GM12878 (cell line): ENCODE measurements around the gene FGD1. TPM values are rescaled to one million over a fixed set of nuclear protein-coding genes. Genes with fewer than 3 reads are reported as not detected.
A peak's percentile ranks its signal among the peaks of the same experiment; 100 is the strongest.

Experiments used
- ATAC-seq: fragments of 200-7000 bp; cut with Tn5 transposase; 3 replicates; pipeline ENCODE4 v1.9.1; 2020; ENCODE audit warnings: mild to moderate bottlenecking, moderate library complexity
- Bru-seq: library from RNA; stranded (reverse); fragments of 400-500 nt; gene quantifications from one replicate; lab custom pipeline; 2021; lab: Mats Ljungman, UMichigan
- BruChase-seq, 2 experiments: library from RNA; stranded (reverse); fragments of 400-500 nt; gene quantifications; one replicate each; lab custom pipeline; 2021; lab: Mats Ljungman, UMichigan
- BruUV-seq: library from RNA; stranded (reverse); fragments of 400-500 nt; replicated peaks from 2 replicates; lab custom pipeline; 2021; lab: Mats Ljungman, UMichigan
- CTCF ChIA-PET: fragments of 300-600 bp; sonication (Branson Sonifier 250); formaldehyde crosslinking; extraction: SDS; loops from one replicate; lab custom pipeline; 2021; ENCODE audit warnings: inconsistent platforms; lab: Yijun Ruan, JAX
- POLR2A ChIA-PET: fragments of 350-600 bp; formaldehyde crosslinking; extraction: SDS; loops from one replicate; lab custom pipeline; 2021; ENCODE audit warnings: inconsistent platforms; lab: Charles Lee
- RAD21 ChIA-PET: fragments of 300-600 bp; sonication (Branson Sonifier 250); formaldehyde crosslinking; loops from one replicate; lab custom pipeline; 2023; ENCODE audit warnings: antibody characterized with exemption; ENCODE audit not compliant: unreplicated experiment; lab: Charles Lee
- SMC1A ChIA-PET: fragments of 300-600 bp; sonication (Branson Sonifier 250); formaldehyde crosslinking; loops from one replicate; lab custom pipeline; 2023; ENCODE audit not compliant: unreplicated experiment, uncharacterized antibody; lab: Charles Lee
- DNase-seq: peaks from one replicate; pipeline ENCODE4 v3.0.0-alpha.2; 2011; ENCODE audit warnings: low read depth, low spot score
- FAIRE-seq: peaks from 3 replicates; lab custom pipeline; 2011; peaks lifted over from hg19 to GRCh38; lab: Jason Lieb, UNC
- H2AFZ ChIP-seq: 2 replicates; pipeline ENCODE4 v1.6.0; 2011; ENCODE audit warnings: low read depth, low read length, control low read depth; ENCODE audit not compliant: control insufficient read depth
- H3K27ac ChIP-seq: 2 replicates; pipeline ENCODE4 v1.5.1; 2011; ENCODE audit warnings: control low read depth; ENCODE audit not compliant: control insufficient read depth, insufficient read depth
- H3K27me3 ChIP-seq, 2 experiments: replicated peaks in 1 of 2; 2 replicates each; pipeline versions ENCODE4 v1.6.0 to v1.6.1; 2011; ENCODE audit warnings: low read length in 1 of 2; ENCODE audit not compliant: control insufficient read depth in 2 of 2, insufficient read depth in 2 of 2
- H3K36me3 ChIP-seq, 2 experiments: 2 replicates each; pipeline ENCODE4 v1.5.1; 2011; ENCODE audit warnings: low read length in 1 of 2; ENCODE audit not compliant: control insufficient read depth in 2 of 2, insufficient read depth in 2 of 2
- H3K4me1 ChIP-seq: 2 replicates; pipeline ENCODE4 v1.6.1; 2011; ENCODE audit warnings: mild to moderate bottlenecking, low read length, moderate library complexity, mixed read lengths; ENCODE audit not compliant: control insufficient read depth, insufficient read depth
- H3K4me2 ChIP-seq: 2 replicates; pipeline ENCODE4 v1.6.0; 2011; ENCODE audit warnings: control low read depth; ENCODE audit not compliant: control insufficient read depth, insufficient read depth
- H3K4me3 ChIP-seq: fragments of 200-600 bp; sonication (generic); 2 replicates; pipeline ENCODE4 v1.5.1; 2016
- H3K79me2 ChIP-seq: 2 replicates; pipeline ENCODE4 v1.6.0; 2011; ENCODE audit warnings: low read length; ENCODE audit not compliant: control insufficient read depth, insufficient read depth
- H3K9ac ChIP-seq: 2 replicates; pipeline ENCODE4 v1.8.0; 2011; ENCODE audit warnings: low read length, control low read depth, mixed read lengths; ENCODE audit not compliant: control insufficient read depth, insufficient read depth
- H3K9me3 ChIP-seq: replicated peaks from 3 replicates; pipeline ENCODE4 v1.5.1; 2011; ENCODE audit warnings: mild to moderate bottlenecking, low read length; ENCODE audit not compliant: control insufficient read depth, insufficient read depth
- H4K20me1 ChIP-seq: 2 replicates; pipeline ENCODE4 v1.6.0; 2011; ENCODE audit not compliant: control insufficient read depth, insufficient read depth
- ATF2 ChIP-seq: IDR thresholded peaks from 2 replicates; pipeline ENCODE4 v1.6.1; 2012; ENCODE audit warnings: low read length, inconsistent platforms
- BRCA1 ChIP-seq: IDR thresholded peaks from 2 replicates; pipeline ENCODE4 v1.6.1; 2011; ENCODE audit warnings: low read depth, low read length, improper control_type of control experiment
- CHD2 ChIP-seq: IDR thresholded peaks from 2 replicates; pipeline ENCODE4 v1.6.1; 2011; ENCODE audit warnings: low read depth, low read length, improper control_type of control experiment, borderline replicate concordance
- HCFC1 ChIP-seq: fragments of 150-350 bp; IDR thresholded peaks from 2 replicates; pipeline ENCODE4 v1.6.1; 2014; ENCODE audit warnings: low read length
- IRF4 ChIP-seq: IDR thresholded peaks from 2 replicates; pipeline ENCODE4 v1.6.1; 2011; ENCODE audit warnings: low read depth, low read length
- JUND ChIP-seq: IDR thresholded peaks from 2 replicates; pipeline ENCODE4 v1.6.1; 2012; ENCODE audit warnings: low read depth, mild to moderate bottlenecking, low read length, improper control_type of control experiment, moderate library complexity
- KDM1A ChIP-seq: fragments of 200-600 bp; sonication (generic); IDR thresholded peaks from 2 replicates; pipeline ENCODE4 v1.6.1; 2016; ENCODE audit warnings: borderline replicate concordance
- MTA2 ChIP-seq: fragments of 450-650 bp; IDR thresholded peaks from 2 replicates; pipeline ENCODE4 v1.6.1; 2016; ENCODE audit warnings: low read depth, mild to moderate bottlenecking, moderate library complexity
- MTA3 ChIP-seq: IDR thresholded peaks from 2 replicates; pipeline ENCODE4 v1.6.1; 2012; ENCODE audit warnings: low read length, inconsistent platforms, borderline replicate concordance
- MYC ChIP-seq: IDR thresholded peaks from 2 replicates; pipeline ENCODE4 v1.6.1; 2011; ENCODE audit warnings: mild to moderate bottlenecking, low read length, moderate library complexity, inconsistent platforms; ENCODE audit not compliant: insufficient read depth, insufficient replicate concordance, insufficient read length, severe bottlenecking
- NR2C1 ChIP-seq: fragments of 450-650 bp; IDR thresholded peaks from 2 replicates; pipeline ENCODE4 v1.6.1; 2017; ENCODE audit warnings: antibody characterized with exemption, mild to moderate bottlenecking, moderate library complexity
- NRF1 ChIP-seq: conservative IDR thresholded peaks from 2 replicates; pipeline ENCODE4 v1.6.1; 2011; ENCODE audit warnings: mild to moderate bottlenecking, low read depth, low read length, improper control_type of control experiment
- PAX5 ChIP-seq: IDR thresholded peaks from 2 replicates; pipeline ENCODE4 v1.6.1; 2011; ENCODE audit warnings: low read depth, low read length, borderline replicate concordance
- SREBF2 ChIP-seq: IDR thresholded peaks from 2 replicates; pipeline ENCODE4 v1.6.1; 2012; ENCODE audit warnings: mild to moderate bottlenecking, low read length
- SRF ChIP-seq, 2 experiments: IDR thresholded peaks; 2 replicates each; pipeline ENCODE4 v1.6.1; 2011; ENCODE audit warnings: low read depth in 2 of 2, low read length in 2 of 2, mild to moderate bottlenecking in 1 of 2, moderate library complexity in 1 of 2
- YY1 ChIP-seq: IDR thresholded peaks from 2 replicates; pipeline ENCODE4 v1.6.1; 2011; ENCODE audit warnings: low read depth, mild to moderate bottlenecking, low read length
- ZSCAN29 ChIP-seq: fragments of 450-650 bp; IDR thresholded peaks from 2 replicates; pipeline ENCODE4 v1.6.1; 2017; ENCODE audit warnings: mild to moderate bottlenecking, moderate library complexity
- WGBS: methylation state at CpG from one replicate; pipeline ENCODE4 v1.1.6; 2016; ENCODE audit warnings: low lambda C conversion rate; ENCODE audit not compliant: insufficient replicate concordance, insufficient coverage; ENCODE audit errors: missing lambda C conversion rate; 5-methylcytosine and 5-hydroxymethylcytosine counted together
- in situ Hi-C: fragments of 300-500 bp; cut with MboI; formaldehyde crosslinking; loops from 9 replicates; pipeline ENCODE4 v1.14.3; 2018; ENCODE audit warnings: mixed read lengths
- intact Hi-C: fragments of 100-400 bp; cut with micrococcal nuclease; formaldehyde crosslinking; loops from one replicate; pipeline ENCODE4 v1.14.2; 2022; ENCODE audit not compliant: unreplicated experiment
- long read RNA-seq, 2 experiments: library from polyadenylated mRNA; unstranded; transcript quantifications; one replicate each; pipeline ENCODE4 v2.0.0, GENCODE V29; 2019 to 2020
- polyA minus RNA-seq, 3 experiments: library from RNA; depleted of rRNA, polyadenylated mRNA; stranded (reverse); fragments of >200 nt; gene quantifications; 2 replicates each; pipeline ENCODE4 v1.2.3, GENCODE V29; 2011
- polyA plus RNA-seq, 11 experiments: library from polyadenylated mRNA; depleted of rRNA in 4 of 11; unstranded in 6 of 11; stranded (reverse) in 5 of 11; fragments of >200 nt; fragmentation: Nextera tagmentation in 4 of 11; fragmentation: Illumina TruSeq in 1 of 11; extraction: Ambion mirVana in 4 of 11; extraction: Trizol in 1 of 11; gene quantifications; 1 replicate in 1 of 11; 2 replicates in 10 of 11; pipeline versions ENCODE4 v1.2.1 to v1.2.3, GENCODE V29; 2011 to 2016; ENCODE audit warnings: inconsistent platforms in 2 of 11, missing spikeins in 2 of 11, low read depth in 1 of 11
- total RNA-seq, 4 experiments: library from RNA; depleted of rRNA in 3 of 4; stranded (reverse); fragments of >200 nt in 3 of 4; fragmentation: Illumina TruSeq in 1 of 4; extraction: Trizol in 1 of 4; gene quantifications; 2 replicates each; pipeline versions ENCODE4 v1.2.1 to v1.2.3, GENCODE V29; 2013 to 2021
- TF ChIP-seq, protein P1 (sequence below): fragments of 450-650 bp; formaldehyde crosslinking; IDR thresholded peaks from 2 replicates; pipeline ENCODE4 v1.5.0; 2022; ENCODE audit warnings: mild to moderate bottlenecking, missing genetic modification characterization

FGD1 gene
- not detected in 2 replicates for total RNA-seq (2013; cell fraction: nucleolus; rRNA removed)
- 0.05 TPM in 1 of 2 replicates, not detected in the other for total RNA-seq (2014; rRNA removed)
- total RNA-seq (2014; rRNA removed; fragmentation: Illumina TruSeq; extraction: Trizol): not detected in 2 replicates
- 0.05 and 0.08 TPM in 2 replicates for total RNA-seq (2021)
- polyA plus RNA-seq (2011; ENCODE audit: low read depth): 0.08 TPM
- polyA plus RNA-seq (2011; rRNA removed): not detected in 2 replicates
- polyA plus RNA-seq (2011; cell fraction: cytosol; rRNA removed): 0.02 TPM in 1 of 2 replicates, not detected in the other
- 0.07 TPM in 1 of 2 replicates, not detected in the other for polyA plus RNA-seq (2011; cell fraction: nucleus; rRNA removed)
- polyA plus RNA-seq (2012): 0.38 and 0.66 TPM in 2 replicates
- not detected in 2 replicates for polyA plus RNA-seq (2014; fragmentation: Illumina TruSeq; extraction: Trizol)
- not detected for polyA plus RNA-seq (2014; fragmentation: Nextera tagmentation; extraction: Ambion mirVana)
- 0.01 TPM in 1 of 2 replicates, not detected in the other for polyA plus RNA-seq (2014; rRNA removed)
- polyA plus RNA-seq (2016; fragmentation: Nextera tagmentation; extraction: Ambion mirVana): under 1 TPM; 0.45 to 0.50 TPM
- polyA minus RNA-seq (2011; rRNA and poly(A)+ RNA removed): not detected in 2 replicates
- polyA minus RNA-seq (2011; cell fraction: cytosol; rRNA and poly(A)+ RNA removed): not detected in 2 replicates
- polyA minus RNA-seq (2011; cell fraction: nucleus; rRNA and poly(A)+ RNA removed): not detected in 2 replicates
- Bru-seq, nascent RNA: percentile 10 among the genes with signal in this experiment
- BruChase-seq, experiment 1, labeled RNA remaining after a 6-hour chase: percentile 6 among the genes with signal in this experiment
- BruChase-seq, experiment 2, labeled RNA remaining after a 2-hour chase: percentile 7 among the genes with signal in this experiment
- long read RNA-seq, experiment 1: 0 reads
- long read RNA-seq, experiment 2, partial matches to known transcripts: 0 of 1 reads
- long read RNA-seq, experiment 2, other reads (novel, unspliced or antisense): 1 of 1 reads

- ChIA-PET CTCF (no interaction called here), POLR2A (no interaction called here), RAD21 (no interaction called here), SMC1A (no interaction called here)
- no peaks in the 10 kb centered on the region for H3K36me3 ChIP-seq
- in situ Hi-C loops: no loop called here
- BruUV-seq: no TSS peak
- H3K4me1 ChIP-seq: no peaks in the 10 kb centered on the region
- no peak within 1 kb of the TSS for H2AFZ ChIP-seq
- ATAC-seq: peak; percentile 44
- H4K20me1 ChIP-seq: no peaks in the 10 kb centered on the region
- no peak within 1 kb of the TSS for H3K4me2 ChIP-seq
- no peak within 1 kb of the TSS for H3K27ac ChIP-seq
- DNase-seq: no peak
- WGBS: 34% methylated on average over 7 of the region's 51 CpGs
- intact Hi-C loops: no loop called here
- peaks cover 0 to 3% of the 10 kb centered on the region in 2 experiments; a peak in 1 of 4 replicates for H3K27me3 ChIP-seq
- no peaks in the 10 kb centered on the region for H3K79me2 ChIP-seq
- H3K9ac ChIP-seq: no peak within 1 kb of the TSS
- TF ChIP-seq MTA2 (no peak), BRCA1 (no peak), SRF (IDR thresholded peaks at IDR 0.05; ENCODE audit: low read depth in 2 of 2, low read length in 2 of 2) (no peak), PAX5 (no peak), IRF4 (no peak), ZSCAN29 (no peak), MTA3 (no peak), HCFC1 (no peak), SREBF2 (no peak), JUND (no peak), ATF2 (no peak), KDM1A (no peak), YY1 (no peak), NRF1 (no peak), NR2C1 (no peak), CHD2 (no peak), MYC (no peak)
- TF ChIP-seq, protein P1, sequence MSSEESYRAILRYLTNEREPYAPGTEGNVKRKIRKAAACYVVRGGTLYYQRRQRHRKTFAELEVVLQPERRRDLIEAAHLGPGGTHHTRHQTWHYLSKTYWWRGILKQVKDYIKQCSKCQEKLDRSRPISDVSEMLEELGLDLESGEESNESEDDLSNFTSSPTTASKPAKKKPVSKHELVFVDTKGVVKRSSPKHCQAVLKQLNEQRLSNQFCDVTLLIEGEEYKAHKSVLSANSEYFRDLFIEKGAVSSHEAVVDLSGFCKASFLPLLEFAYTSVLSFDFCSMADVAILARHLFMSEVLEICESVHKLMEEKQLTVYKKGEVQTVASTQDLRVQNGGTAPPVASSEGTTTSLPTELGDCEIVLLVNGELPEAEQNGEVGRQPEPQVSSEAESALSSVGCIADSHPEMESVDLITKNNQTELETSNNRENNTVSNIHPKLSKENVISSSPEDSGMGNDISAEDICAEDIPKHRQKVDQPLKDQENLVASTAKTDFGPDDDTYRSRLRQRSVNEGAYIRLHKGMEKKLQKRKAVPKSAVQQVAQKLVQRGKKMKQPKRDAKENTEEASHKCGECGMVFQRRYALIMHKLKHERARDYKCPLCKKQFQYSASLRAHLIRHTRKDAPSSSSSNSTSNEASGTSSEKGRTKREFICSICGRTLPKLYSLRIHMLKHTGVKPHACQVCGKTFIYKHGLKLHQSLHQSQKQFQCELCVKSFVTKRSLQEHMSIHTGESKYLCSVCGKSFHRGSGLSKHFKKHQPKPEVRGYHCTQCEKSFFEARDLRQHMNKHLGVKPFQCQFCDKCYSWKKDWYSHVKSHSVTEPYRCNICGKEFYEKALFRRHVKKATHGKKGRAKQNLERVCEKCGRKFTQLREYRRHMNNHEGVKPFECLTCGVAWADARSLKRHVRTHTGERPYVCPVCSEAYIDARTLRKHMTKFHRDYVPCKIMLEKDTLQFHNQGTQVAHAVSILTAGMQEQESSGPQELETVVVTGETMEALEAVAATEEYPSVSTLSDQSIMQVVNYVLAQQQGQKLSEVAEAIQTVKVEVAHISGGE (CRISPR knock-in tag): no peak
- no peaks in the 10 kb centered on the region for H3K9me3 ChIP-seq
- no peak within 1 kb of the TSS for H3K4me3 ChIP-seq
- no peak for FAIRE-seq
These were observed at the start of gene FGD1 for GRCh38 chrX:54495814-54496516. Gene FGD1 (minus strand): TSS chrX:54496234. CDS start chrX:54495432, 802 bp downstream.
